ENCODE measurements around the gene UPK3BL1.
"Not testable (repeated sequence)": the region's sequence is repeated elsewhere in the genome, so short reads cannot be mapped to it uniquely, and the experiment has no call there.

Gene UPK3BL1

GRCh38 chr7:102642691-102643090, at the start of gene UPK3BL1:
TSS of gene UPK3BL1 (minus strand) at chr7:102642791. CDS start at chr7:102642741, 50 bp downstream.
- DNase-seq = not testable (repeated sequence)

GRCh38 chr7:102690602-102691001, 48.0 kb upstream of the UPK3BL1 start:
- DNase-seq = not testable (repeated sequence)

- not testable (repeated sequence) for DNase-seq
Measured at GRCh38 chr7:102689436-102690282, 47.1 kb upstream of the UPK3BL1 start.

GRCh38 chr7:102688299-102689036, 45.9 kb upstream of the UPK3BL1 start:
- not testable (repeated sequence) for DNase-seq

GRCh38 chr7:102682560-102682959, 40.0 kb upstream of the UPK3BL1 start:
- not testable (repeated sequence) for DNase-seq

- not testable (repeated sequence) for DNase-seq
Measured at GRCh38 chr7:102680780-102681179, 38.2 kb upstream of the UPK3BL1 start.

GRCh38 chr7:102675545-102675944, 33.0 kb upstream of the UPK3BL1 start:
- not testable (repeated sequence) for DNase-seq

GRCh38 chr7:102673447-102674067, 31.0 kb upstream of the UPK3BL1 start:
- not testable (repeated sequence) for DNase-seq

GRCh38 chr7:102671956-102672307, 29.3 kb upstream of the UPK3BL1 start:
- DNase-seq = not testable (repeated sequence)

GRCh38 chr7:102671166-102671955, 28.8 kb upstream of the UPK3BL1 start, which contains the start of gene POLR2J2:
TSS of gene POLR2J2 (minus strand) at chr7:102671663. CDS start at chr7:102671601, 62 bp downstream.
- DNase-seq = not testable (repeated sequence)

- DNase-seq = not testable (repeated sequence)
Measured at GRCh38 chr7:102667523-102667922, 24.9 kb upstream of the UPK3BL1 start.

GRCh38 chr7:102666850-102667249, 24.3 kb upstream of the UPK3BL1 start:
- DNase-seq = not testable (repeated sequence)

GRCh38 chr7:102664765-102665164, 22.2 kb upstream of the UPK3BL1 start:
- not testable (repeated sequence) for DNase-seq

- DNase-seq = not testable (repeated sequence)
Measured at GRCh38 chr7:102649924-102650323, 7.3 kb upstream of the UPK3BL1 start, which contains the start of gene SPDYE2B. TSS of gene SPDYE2B (plus strand) at chr7:102650319. CDS start at chr7:102652349, 2,030 bp downstream.

- DNase-seq = not testable (repeated sequence)
Measured at GRCh38 chr7:102647813-102648212, 5.2 kb upstream of the UPK3BL1 start.

- DNase-seq = not testable (repeated sequence)
Measured at GRCh38 chr7:102643404-102643803, 813 bp upstream of the UPK3BL1 start.

- DNase-seq = not testable (repeated sequence)
Measured at GRCh38 chr7:102638848-102639247, 3.7 kb downstream of the UPK3BL1 start.

GRCh38 chr7:102636956-102637355, 5.6 kb downstream of the UPK3BL1 start:
- DNase-seq = not testable (repeated sequence)

- not testable (repeated sequence) for DNase-seq
Measured at GRCh38 chr7:102635354-102635753, 7.2 kb downstream of the UPK3BL1 start.

- DNase-seq = not testable (repeated sequence)
Measured at GRCh38 chr7:102634299-102634698, 8.3 kb downstream of the UPK3BL1 start.

GRCh38 chr7:102630622-102631021, 12.0 kb downstream of the UPK3BL1 start:
- not testable (repeated sequence) for DNase-seq

Measured in NCI-H69 (cell line).